ENCODE measurements around the gene FOXG1.

FOXG1 gene

DNA sequence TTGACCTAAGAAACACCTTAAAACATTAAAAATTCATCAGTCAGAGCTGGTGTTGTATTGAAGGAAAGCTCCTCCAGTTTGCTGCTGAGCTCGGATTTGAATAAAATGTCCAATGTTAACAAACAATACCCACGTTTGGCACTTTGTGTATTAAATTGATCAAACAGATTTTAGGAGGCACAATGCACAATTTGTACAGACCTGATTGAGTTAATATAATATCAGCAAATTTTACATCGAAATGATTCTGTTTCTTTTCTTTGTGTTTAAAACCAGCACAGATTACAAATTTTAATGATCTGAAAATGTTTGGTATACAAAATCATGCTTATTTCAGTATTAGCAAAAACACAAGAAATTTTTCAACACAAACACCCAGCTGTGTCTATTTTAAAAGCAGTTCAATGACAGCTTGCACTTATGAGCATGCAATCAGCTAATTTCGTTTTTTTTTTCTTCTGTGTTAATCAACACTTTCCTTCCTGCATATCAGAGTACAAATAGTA lies 2.8 kb upstream of the FOXG1 start:
- Histone ChIP-seq H3K9me3 (no peaks in the 10 kb centered on the region), H3K4me1 (no peaks in the 10 kb centered on the region), H3K36me3 (no peaks in the 10 kb centered on the region), H3K4me3 (ENCODE audit: low read depth, low read length) (no peak overlapping the region), H3K27me3 (peaks cover 60% of the 10 kb centered on the region)
- TF ChIP-seq, protein P1, sequence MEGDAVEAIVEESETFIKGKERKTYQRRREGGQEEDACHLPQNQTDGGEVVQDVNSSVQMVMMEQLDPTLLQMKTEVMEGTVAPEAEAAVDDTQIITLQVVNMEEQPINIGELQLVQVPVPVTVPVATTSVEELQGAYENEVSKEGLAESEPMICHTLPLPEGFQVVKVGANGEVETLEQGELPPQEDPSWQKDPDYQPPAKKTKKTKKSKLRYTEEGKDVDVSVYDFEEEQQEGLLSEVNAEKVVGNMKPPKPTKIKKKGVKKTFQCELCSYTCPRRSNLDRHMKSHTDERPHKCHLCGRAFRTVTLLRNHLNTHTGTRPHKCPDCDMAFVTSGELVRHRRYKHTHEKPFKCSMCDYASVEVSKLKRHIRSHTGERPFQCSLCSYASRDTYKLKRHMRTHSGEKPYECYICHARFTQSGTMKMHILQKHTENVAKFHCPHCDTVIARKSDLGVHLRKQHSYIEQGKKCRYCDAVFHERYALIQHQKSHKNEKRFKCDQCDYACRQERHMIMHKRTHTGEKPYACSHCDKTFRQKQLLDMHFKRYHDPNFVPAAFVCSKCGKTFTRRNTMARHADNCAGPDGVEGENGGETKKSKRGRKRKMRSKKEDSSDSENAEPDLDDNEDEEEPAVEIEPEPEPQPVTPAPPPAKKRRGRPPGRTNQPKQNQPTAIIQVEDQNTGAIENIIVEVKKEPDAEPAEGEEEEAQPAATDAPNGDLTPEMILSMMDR (IDR thresholded peaks at IDR 0.05; ENCODE audit: low read depth, low read length) = no peak
- no peak for DNase-seq

DNA sequence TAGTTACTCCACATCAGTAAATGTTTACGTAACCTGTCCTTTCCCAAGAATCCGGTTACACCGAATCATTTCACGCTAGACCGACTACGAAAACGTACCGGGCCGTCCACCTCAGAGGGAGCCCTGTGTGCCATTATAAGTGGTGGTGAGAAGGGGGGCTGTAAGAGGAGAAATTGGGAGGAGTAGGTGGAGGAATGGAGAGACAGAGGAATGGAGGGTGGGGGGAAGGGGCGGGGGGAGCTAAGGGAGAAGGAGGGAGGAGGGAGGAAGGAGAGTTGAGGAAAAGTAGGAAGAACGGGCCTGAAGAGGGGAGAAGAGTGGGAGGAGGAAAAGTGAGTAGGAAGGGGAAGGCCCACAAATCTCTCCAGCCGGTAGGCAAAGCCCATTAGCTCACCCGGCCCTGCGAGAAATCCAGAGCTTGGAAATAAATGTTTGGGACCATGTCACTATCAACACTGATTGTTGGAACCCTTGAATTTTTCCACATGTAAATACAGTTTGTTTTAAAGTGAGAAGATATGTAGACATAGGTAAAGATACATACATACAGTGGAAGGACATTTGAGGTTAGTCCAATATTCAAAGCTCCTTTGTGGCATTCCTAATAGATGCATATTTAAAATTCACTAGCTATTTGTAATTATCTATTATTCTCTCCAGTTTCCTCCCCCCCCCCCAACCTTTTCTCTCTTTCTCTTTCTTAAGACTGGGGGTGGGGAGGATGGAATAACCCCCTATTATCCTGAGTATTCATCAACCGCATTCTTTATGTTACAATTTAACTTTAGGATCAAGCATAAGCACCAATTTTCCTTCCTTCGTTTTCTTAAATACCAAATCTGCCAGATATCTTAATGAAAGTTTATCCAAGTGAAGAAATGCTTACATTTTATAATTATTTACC lies 2.1 kb upstream of the FOXG1 start:
- Histone ChIP-seq H3K4me3 (ENCODE audit: low read depth, low read length) (no peak overlapping the region), H3K9me3 (no peaks in the 10 kb centered on the region), H3K36me3 (no peaks in the 10 kb centered on the region), H3K27me3 (peaks cover 53% of the 10 kb centered on the region), H3K4me1 (no peaks in the 10 kb centered on the region)
- DNase-seq = no peak
- TF ChIP-seq, protein P1 (IDR thresholded peaks at IDR 0.05; ENCODE audit: low read depth, low read length) = no peak

DNA sequence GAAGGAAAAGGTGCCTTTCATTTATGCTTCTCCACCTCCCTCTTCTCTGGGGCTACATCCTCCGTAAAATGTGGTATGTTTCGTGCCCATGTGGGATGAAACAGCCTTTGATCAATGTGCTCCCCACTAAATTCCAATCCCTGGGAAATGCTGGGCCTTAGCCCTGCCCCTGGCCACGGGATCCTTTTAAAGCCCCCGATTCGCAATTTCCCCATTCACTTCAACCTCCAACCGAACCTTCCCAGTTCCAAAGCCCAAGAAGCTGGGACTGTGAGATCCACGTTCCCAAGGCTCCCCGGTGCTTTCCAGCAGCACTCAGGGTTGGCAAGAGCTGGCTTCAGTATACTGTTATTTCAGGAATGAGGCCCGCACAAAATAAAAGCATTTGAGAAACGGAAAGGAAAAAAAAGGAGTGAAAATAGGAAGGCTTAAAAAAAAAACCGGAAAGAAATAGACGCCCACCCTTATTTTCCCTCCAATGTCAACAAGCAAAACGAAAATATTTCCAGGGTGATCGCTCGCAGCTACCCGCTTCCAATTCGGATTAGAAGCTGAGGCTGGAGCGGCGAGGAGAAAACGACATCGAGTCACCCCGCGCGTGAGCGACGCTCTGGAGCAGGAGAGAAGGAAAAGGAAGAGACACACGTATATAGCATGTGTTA lies 1.3 kb upstream of the FOXG1 start:
- no peaks in the 10 kb centered on the region for H3K4me1 ChIP-seq
- no peak overlapping the region for H3K4me3 ChIP-seq (ENCODE audit: low read depth, low read length)
- peaks cover 45% of the 10 kb centered on the region for H3K27me3 ChIP-seq
- DNase-seq = no peak
- H3K36me3 ChIP-seq = no peaks in the 10 kb centered on the region
- TF ChIP-seq, protein P1 (IDR thresholded peaks at IDR 0.05; ENCODE audit: low read depth, low read length) = no peak
- no peaks in the 10 kb centered on the region for H3K9me3 ChIP-seq

DNA sequence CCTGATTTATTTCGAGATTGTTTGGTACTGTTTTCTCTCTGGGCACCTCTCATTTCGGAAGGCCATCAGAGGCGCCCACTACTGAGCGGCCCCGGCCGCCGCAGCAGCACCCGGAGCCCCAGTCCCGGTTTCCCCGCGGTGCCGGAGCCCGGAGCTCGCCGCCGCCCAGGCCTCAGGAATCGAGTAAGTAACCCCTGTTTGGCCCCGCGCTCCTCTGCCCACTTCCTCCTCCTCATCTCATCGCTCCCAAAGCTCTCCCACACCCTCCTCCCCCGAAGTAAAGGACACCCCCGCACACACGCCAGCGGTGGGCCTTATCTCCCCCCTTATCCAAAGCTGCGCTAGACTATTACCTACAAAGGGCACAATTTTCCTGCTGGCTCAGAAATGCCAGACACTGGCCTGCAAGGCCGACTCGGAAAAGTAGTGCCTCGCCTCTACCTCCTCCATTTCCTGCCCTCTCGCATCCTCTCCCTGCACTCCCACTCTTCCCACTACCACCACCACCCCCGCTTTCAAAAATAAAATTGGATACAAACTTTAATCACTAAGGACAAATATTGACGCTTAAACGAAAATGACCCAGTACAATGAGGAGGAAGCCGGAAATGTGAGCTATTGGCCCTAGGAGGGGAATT lies 637 bp upstream of the FOXG1 start:
- Histone ChIP-seq H3K27me3 (peaks cover 42% of the 10 kb centered on the region), H3K4me3 (ENCODE audit: low read depth, low read length) (no peak overlapping the region), H3K36me3 (no peaks in the 10 kb centered on the region), H3K4me1 (no peaks in the 10 kb centered on the region), H3K9me3 (no peaks in the 10 kb centered on the region)
- TF ChIP-seq, protein P1 (IDR thresholded peaks at IDR 0.05; ENCODE audit: low read depth, low read length) = no peak
- no peak for DNase-seq

DNA sequence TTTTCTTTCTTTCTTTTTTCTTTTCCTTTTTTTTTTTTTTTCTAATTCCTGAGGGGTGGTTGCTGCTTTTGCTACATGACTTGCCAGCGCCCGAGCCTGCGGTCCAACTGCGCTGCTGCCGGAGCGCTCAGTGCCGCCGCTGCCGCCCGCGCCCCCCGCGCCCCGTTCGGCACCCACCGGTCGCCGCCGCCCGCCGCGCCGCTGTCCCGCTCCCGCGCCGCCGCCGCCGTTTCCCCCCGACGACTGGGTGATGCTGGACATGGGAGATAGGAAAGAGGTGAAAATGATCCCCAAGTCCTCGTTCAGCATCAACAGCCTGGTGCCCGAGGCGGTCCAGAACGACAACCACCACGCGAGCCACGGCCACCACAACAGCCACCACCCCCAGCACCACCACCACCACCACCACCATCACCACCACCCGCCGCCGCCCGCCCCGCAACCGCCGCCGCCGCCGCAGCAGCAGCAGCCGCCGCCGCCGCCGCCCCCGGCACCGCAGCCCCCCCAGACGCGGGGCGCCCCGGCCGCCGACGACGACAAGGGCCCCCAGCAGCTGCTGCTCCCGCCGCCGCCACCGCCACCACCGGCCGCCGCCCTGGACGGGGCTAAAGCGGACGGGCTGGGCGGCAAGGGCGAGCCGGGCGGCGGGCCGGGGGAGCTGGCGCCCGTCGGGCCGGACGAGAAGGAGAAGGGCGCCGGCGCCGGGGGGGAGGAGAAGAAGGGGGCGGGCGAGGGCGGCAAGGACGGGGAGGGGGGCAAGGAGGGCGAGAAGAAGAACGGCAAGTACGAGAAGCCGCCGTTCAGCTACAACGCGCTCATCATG lies 654 bp downstream of the FOXG1 start:
- H3K27me3 ChIP-seq = peaks cover 29% of the 10 kb centered on the region
- H3K4me3 ChIP-seq (ENCODE audit: low read depth, low read length) = no peak overlapping the region
- H3K9me3 ChIP-seq = no peaks in the 10 kb centered on the region
- TF ChIP-seq, protein P1 (IDR thresholded peaks at IDR 0.05; ENCODE audit: low read depth, low read length) = no peak
- no peaks in the 10 kb centered on the region for H3K4me1 ChIP-seq
- H3K36me3 ChIP-seq = no peaks in the 10 kb centered on the region
- no peak for DNase-seq
